Measurements from ENCODE around the gene PIK3R1.

PIK3R1 gene

GRCh38 chr5:68315679-68316271 lies 100.2 kb downstream of the PIK3R1 start:
- DNase-seq (ENCODE audit: low read depth), result no peak
- no peak overlapping the region for H3K4me3 ChIP-seq (ENCODE audit: low read depth, low read length)
- TF ChIP-seq CTCF (IDR thresholded peaks at IDR 0.05; ENCODE audit: low read depth, low read length, missing control alignments), result no peak

GRCh38 chr5:68316469-68316868 lies 100.9 kb downstream of the PIK3R1 start:
- no peak for DNase-seq (ENCODE audit: low read depth)
- TF ChIP-seq CTCF (IDR thresholded peaks at IDR 0.05; ENCODE audit: low read depth, low read length, missing control alignments), result no peak
- H3K4me3 ChIP-seq (ENCODE audit: low read depth, low read length), result no peak overlapping the region

GRCh38 chr5:68317646-68318045 lies 102.1 kb downstream of the PIK3R1 start:
- no peak for DNase-seq (ENCODE audit: low read depth)
- no peak for TF ChIP-seq CTCF (IDR thresholded peaks at IDR 0.05; ENCODE audit: low read depth, low read length, missing control alignments)
- H3K4me3 ChIP-seq (ENCODE audit: low read depth, low read length), result no peak overlapping the region

GRCh38 chr5:68318955-68319705 lies 103.6 kb downstream of the PIK3R1 start:
- no peak overlapping the region for H3K4me3 ChIP-seq (ENCODE audit: low read depth, low read length)
- no peak for DNase-seq (ENCODE audit: low read depth)
- TF ChIP-seq CTCF (IDR thresholded peaks at IDR 0.05; ENCODE audit: low read depth, low read length, missing control alignments), result no peak

GRCh38 chr5:68319706-68320412 lies 104.3 kb downstream of the PIK3R1 start:
- TF ChIP-seq CTCF (IDR thresholded peaks at IDR 0.05; ENCODE audit: low read depth, low read length, missing control alignments), result no peak
- no peak for DNase-seq (ENCODE audit: low read depth)
- no peak overlapping the region for H3K4me3 ChIP-seq (ENCODE audit: low read depth, low read length)

GRCh38 chr5:68320413-68320986 lies 104.9 kb downstream of the PIK3R1 start:
- H3K4me3 ChIP-seq (ENCODE audit: low read depth, low read length), result no peak overlapping the region
- TF ChIP-seq CTCF (IDR thresholded peaks at IDR 0.05; ENCODE audit: low read depth, low read length, missing control alignments), result no peak
- DNase-seq (ENCODE audit: low read depth), result no peak

Measured in GM12864 (cell line).